IMR-90 (cell line): Measurements from ENCODE around the gene EPN3. TPM values are rescaled to one million over a fixed set of nuclear protein-coding genes. Genes with fewer than 3 reads are reported as not detected.

Experiments
- ATAC-seq: fragments of 200-7000 bp; cut with Tn5 transposase; 2 replicates; pipeline ENCODE4 v1.9.1; 2020; ENCODE audit warnings: low read depth, mild to moderate bottlenecking, moderate library complexity
- BruUV-seq: library from RNA; stranded (reverse); fragments of 400-500 nt; replicated peaks from 2 replicates; lab custom pipeline; 2021; lab: Mats Ljungman, UMichigan
- CTCF ChIA-PET: fragments of 300-600 bp; formaldehyde crosslinking; extraction: SDS; loops from one replicate; lab custom pipeline; 2021; ENCODE audit warnings: antibody characterized with exemption; lab: Yijun Ruan, JAX
- POLR2A ChIA-PET: fragments of 300-600 bp; sonication (Branson Sonifier 250); formaldehyde crosslinking; loops from one replicate; lab custom pipeline; 2022; ENCODE audit warnings: antibody characterized with exemption; ENCODE audit not compliant: unreplicated experiment; lab: Charles Lee
- DNase-seq: peaks from one replicate; pipeline ENCODE4 v3.0.0; 2013
- H2AFZ ChIP-seq: replicated peaks from 2 replicates; pipeline ENCODE3; 2013; ENCODE audit warnings: low read length, mild to moderate bottlenecking; ENCODE audit not compliant: poor library complexity
- H2AK5ac ChIP-seq: 2 replicates; pipeline ENCODE4 v1.6.1; 2013; ENCODE audit warnings: low read depth, low read length, inconsistent platforms
- H2AK9ac ChIP-seq: replicated peaks from 2 replicates; pipeline ENCODE3; 2013; ENCODE audit warnings: mild to moderate bottlenecking, low read depth, low read length, moderate library complexity; ENCODE audit not compliant: poor library complexity
- H2BK120ac ChIP-seq: 2 replicates; pipeline ENCODE4 v1.6.1; 2013; ENCODE audit warnings: low read depth, low read length, inconsistent platforms
- H2BK15ac ChIP-seq: 3 replicates; pipeline ENCODE4 v1.6.1; 2013; ENCODE audit warnings: low read depth, low read length, inconsistent platforms
- H2BK20ac ChIP-seq: 2 replicates; pipeline ENCODE4 v1.6.1; 2013; ENCODE audit warnings: low read depth, mild to moderate bottlenecking, inconsistent platforms, low read length, moderate library complexity
- H2BK5ac ChIP-seq: 2 replicates; pipeline ENCODE4 v1.6.1; 2013; ENCODE audit warnings: mild to moderate bottlenecking, low read depth, low read length, inconsistent platforms; ENCODE audit not compliant: poor library complexity, severe bottlenecking
- H3K14ac ChIP-seq: replicated peaks from 2 replicates; pipeline ENCODE4 v1.6.1; 2013; ENCODE audit warnings: low read depth, low read length, inconsistent platforms
- H3K18ac ChIP-seq: 2 replicates; pipeline ENCODE4 v1.6.1; 2013; ENCODE audit warnings: low read depth, low read length, control low read depth
- H3K23ac ChIP-seq: 2 replicates; pipeline ENCODE4 v1.6.1; 2013; ENCODE audit warnings: low read depth, low read length, inconsistent platforms
- H3K27ac ChIP-seq: 2 replicates; pipeline ENCODE4 v1.5.1; 2013; ENCODE audit warnings: mild to moderate bottlenecking, control low read depth, low read length; ENCODE audit not compliant: insufficient read depth
- H3K27me3 ChIP-seq: 2 replicates; pipeline ENCODE4 v1.6.1; 2013; ENCODE audit warnings: low read length; ENCODE audit not compliant: control insufficient read depth, insufficient read depth
- H3K36me3 ChIP-seq: 2 replicates; pipeline ENCODE4 v1.6.1; 2013; ENCODE audit warnings: low read length, mixed read lengths; ENCODE audit not compliant: control insufficient read depth, insufficient read depth
- H3K4ac ChIP-seq: 2 replicates; pipeline ENCODE4 v1.6.1; 2013; ENCODE audit warnings: low read depth, low read length, inconsistent platforms
- H3K4me1 ChIP-seq: 2 replicates; pipeline ENCODE4 v1.6.1; 2013; ENCODE audit warnings: low read length, mixed read lengths; ENCODE audit not compliant: control insufficient read depth, insufficient read depth
- H3K4me2 ChIP-seq: 2 replicates; pipeline ENCODE4 v1.6.1; 2013; ENCODE audit warnings: low read depth, mild to moderate bottlenecking, control low read depth, low read length, moderate library complexity
- H3K4me3 ChIP-seq: 2 replicates; pipeline ENCODE4 v1.5.1; 2013; ENCODE audit warnings: low read depth, mild to moderate bottlenecking, control low read depth, low read length, moderate library complexity; ENCODE audit not compliant: insufficient read depth
- H3K56ac ChIP-seq: 2 replicates; pipeline ENCODE4 v1.6.1; 2013; ENCODE audit warnings: low read length, inconsistent platforms; ENCODE audit not compliant: insufficient read depth; ENCODE audit errors: extremely low read depth
- H3K79me1 ChIP-seq, 2 experiments: 2 replicates each; pipeline ENCODE4 v1.6.1; 2013; ENCODE audit warnings: low read length in 2 of 2, inconsistent platforms in 1 of 2, low read depth in 1 of 2
- H3K9ac ChIP-seq: 2 replicates; pipeline ENCODE4 v1.6.1; 2013; ENCODE audit warnings: low read depth, low read length, control low read depth
- H3K9me1 ChIP-seq: 2 replicates; pipeline ENCODE4 v1.6.1; 2013; ENCODE audit warnings: low read length, inconsistent platforms; ENCODE audit not compliant: insufficient read depth
- H3K9me3 ChIP-seq: 2 replicates; pipeline ENCODE4 v1.6.1; 2013; ENCODE audit warnings: low read length; ENCODE audit not compliant: control insufficient read depth, insufficient read depth
- H4K20me1 ChIP-seq: 2 replicates; pipeline ENCODE4 v1.6.1; 2013; ENCODE audit warnings: low read length, inconsistent platforms; ENCODE audit not compliant: insufficient read depth
- H4K5ac ChIP-seq: 2 replicates; pipeline ENCODE4 v1.6.1; 2013; ENCODE audit warnings: mild to moderate bottlenecking, low read depth, low read length, control low read depth
- H4K8ac ChIP-seq, 2 experiments: 2 replicates each; pipeline ENCODE4 v1.6.1; 2013; ENCODE audit warnings: low read depth in 2 of 2, low read length in 2 of 2, control low read depth in 1 of 2, inconsistent platforms in 1 of 2
- H4K91ac ChIP-seq: 2 replicates; pipeline ENCODE4 v1.6.1; 2013; ENCODE audit warnings: low read depth, low read length, inconsistent platforms; ENCODE audit not compliant: insufficient read depth
- CHD1 ChIP-seq: IDR thresholded peaks from 2 replicates; pipeline ENCODE4 v1.6.1; 2012; ENCODE audit warnings: low read depth, low read length, improper control_type of control experiment
- MAZ ChIP-seq: IDR thresholded peaks from 2 replicates; pipeline ENCODE4 v1.6.1; 2012; ENCODE audit warnings: low read depth, mild to moderate bottlenecking, low read length, improper control_type of control experiment, moderate library complexity, borderline replicate concordance
- WGBS, 2 experiments: methylation state at CpG; one replicate each; pipeline versions ENCODE4 v1.1.5 to v1.1.7; 2013; ENCODE audit warnings: missing lambda C conversion rate in 2 of 2; ENCODE audit not compliant: insufficient read length in 1 of 2; ENCODE audit errors: extremely low coverage in 2 of 2; 5-methylcytosine and 5-hydroxymethylcytosine counted together
- dilution Hi-C: fragments of 300-500 bp; cut with HindIII; formaldehyde crosslinking; loops from one replicate; pipeline ENCODE4 v1.14.3; 2018; ENCODE audit warnings: low sequenced_read_pairs; ENCODE audit not compliant: unreplicated experiment
- in situ Hi-C: fragments of 300-500 bp; cut with MboI; formaldehyde crosslinking; loops from 3 replicates; pipeline ENCODE4 v1.14.3; 2019; ENCODE audit warnings: low sequenced_read_pairs, inconsistent platforms, mixed read lengths
- intact Hi-C: fragments of 100-400 bp; cut with micrococcal nuclease; formaldehyde crosslinking; loops from 2 replicates; pipeline ENCODE4 v1.10.0; 2022
- polyA plus RNA-seq, 3 experiments: library from polyadenylated mRNA; depleted of rRNA; stranded (reverse); fragments of >200 nt; gene quantifications; 2 replicates each; pipeline ENCODE4 v1.2.3, GENCODE V29; 2012; ENCODE audit warnings: low replicate concordance in 1 of 3
- total RNA-seq: library from RNA; depleted of rRNA; stranded (reverse); fragments of >200 nt; gene quantifications from 2 replicates; pipeline ENCODE4 v1.2.3, GENCODE V29; 2012

Gene EPN3
- total and polyA plus RNA-seq, 2 of the 4 experiments (the other 2 are of a cell fraction) = 0.09 TPM; not detected in 1

DNA sequence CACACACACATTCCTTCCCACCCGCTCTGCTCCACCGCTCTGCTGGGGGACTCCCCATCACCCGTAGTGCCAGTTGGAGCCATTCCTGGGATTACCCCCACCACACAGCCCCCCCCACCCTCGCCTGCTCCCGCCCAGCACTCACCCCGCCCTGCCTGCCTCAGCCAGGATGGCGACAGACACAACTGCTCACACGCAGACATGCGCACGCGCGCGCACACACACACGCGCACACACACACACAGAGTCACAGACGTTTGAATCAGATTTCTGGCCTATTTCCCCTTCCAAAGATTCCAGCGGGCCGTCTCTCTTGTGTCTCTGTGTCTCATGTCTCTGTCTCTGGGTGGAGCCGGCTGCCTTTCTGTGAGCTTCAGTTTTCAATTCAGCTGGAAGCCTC, 32.4 kb downstream of the EPN3 start:
- H3K4me3 ChIP-seq = no peak overlapping the region
- ChIA-PET POLR2A (no interaction called here), CTCF (no interaction called here)
- no peak overlapping the region for H2BK15ac ChIP-seq
- H4K8ac ChIP-seq = 0 out of 4 replicates have a peak overlapping the region, but pooled peaks of 1 of the 2 experiments have one; percentile 5
- peaks cover 3% of the 10 kb centered on the region; the same call in 1 of the 2 replicates for H4K20me1 ChIP-seq
- H2AK5ac ChIP-seq = 0 out of 2 replicates have a peak overlapping the region, but pooled peaks have one; percentile 51
- H3K14ac ChIP-seq = no peak overlapping the region
- no peak overlapping the region for H2BK20ac ChIP-seq
- DNase-seq (peak; percentile 56), ATAC-seq (peak; percentile 31)
- H3K9ac ChIP-seq = no peak overlapping the region
- H4K5ac ChIP-seq = no peak overlapping the region
- peaks cover 83% of the 10 kb centered on the region for H3K27me3 ChIP-seq
- intact Hi-C loops = no loop called here
- TF ChIP-seq CHD1 = no peak
- TF ChIP-seq MAZ = no peak
- peak overlapping the region; percentile 54 for H2AFZ ChIP-seq
- WGBS, 2 experiments = 8% methylated on average over 5 of the region's 19 CpGs; no CpG with 5 or more reads in 1 of the 2 experiments
- peak overlapping the region; percentile 33 for H2AK9ac ChIP-seq
- no peak overlapping the region for H3K4ac ChIP-seq
- 0 out of 2 replicates have a peak, but pooled peaks cover under 1% of the 10 kb centered on the region for H3K9me1 ChIP-seq
- no peak overlapping the region for H2BK120ac ChIP-seq
- dilution Hi-C loops = no loop called here
- H3K79me1 ChIP-seq = no peaks in the 10 kb centered on the region
- BruUV-seq = no TSS peak
- no peak overlapping the region for H3K27ac ChIP-seq
- H3K4me2 ChIP-seq = peak overlapping the region; percentile 12; the same call in 1 of the 2 replicates
- H3K36me3 ChIP-seq = no peaks in the 10 kb centered on the region
- no peak overlapping the region for H3K56ac ChIP-seq
- H4K91ac ChIP-seq = no peak overlapping the region
- H2BK5ac ChIP-seq = no peak overlapping the region
- peaks cover 7% of the 10 kb centered on the region; the same call in 1 of the 2 replicates for H3K4me1 ChIP-seq
- no peaks in the 10 kb centered on the region for H3K9me3 ChIP-seq
- in situ Hi-C loops = loop anchor here (5.0 kb wide), 1 partner anchor 47 kb away; no protein-coding TSS in a partner anchor
- H3K18ac ChIP-seq = no peak overlapping the region
- no peak overlapping the region for H3K23ac ChIP-seq
